ENCODE data around the gene TRPT1. TPM values are rescaled to one million over a fixed set of nuclear protein-coding genes. Genes with fewer than 3 reads are reported as not detected.

Gene TRPT1
- total and polyA plus RNA-seq, 9 of the 15 experiments (the other 6 are each of a cell fraction or from before 2014, with no cell fraction given) = 4.6 to 41.7 (median 23.1) TPM

DNA sequence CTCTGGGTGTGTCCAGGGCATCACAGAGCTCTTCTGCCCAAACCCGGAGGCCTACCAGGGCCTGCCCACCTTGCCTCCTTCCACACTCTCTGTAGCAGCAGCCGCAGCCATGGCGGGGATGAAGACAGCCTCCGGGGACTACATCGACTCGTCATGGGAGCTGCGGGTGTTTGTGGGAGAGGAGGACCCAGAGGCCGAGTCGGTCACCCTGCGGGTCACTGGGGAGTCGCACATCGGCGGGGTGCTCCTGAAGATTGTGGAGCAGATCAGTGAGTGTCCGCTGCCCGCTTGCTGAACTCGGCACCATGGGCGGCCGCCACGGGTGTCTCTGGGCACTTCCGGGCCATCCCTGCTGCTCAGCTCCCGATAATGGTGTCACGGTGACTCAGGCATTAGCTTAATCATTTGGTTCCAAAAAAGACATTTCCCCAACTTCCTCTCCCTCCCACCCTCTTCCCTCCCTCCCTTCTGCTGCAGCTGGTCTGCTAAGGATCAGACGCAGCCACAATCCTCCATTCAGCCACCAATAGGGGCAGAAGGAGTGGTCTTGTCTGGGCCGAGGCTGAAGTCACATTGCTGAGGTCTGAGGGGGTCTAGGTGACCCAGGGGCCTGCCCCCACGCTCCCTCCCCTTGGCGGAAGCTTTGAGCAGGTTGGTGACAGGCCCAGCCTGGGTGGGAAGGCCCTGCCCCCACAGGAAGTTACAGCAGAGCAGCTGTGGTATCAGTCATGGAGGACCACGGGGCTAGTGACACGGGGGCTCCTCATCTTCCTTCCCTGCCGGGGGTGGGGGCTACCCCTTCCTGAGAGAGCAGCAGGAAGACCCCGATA lies 18.5 kb downstream of the TRPT1 start (continued):
- TF ChIP-seq, protein P1, sequence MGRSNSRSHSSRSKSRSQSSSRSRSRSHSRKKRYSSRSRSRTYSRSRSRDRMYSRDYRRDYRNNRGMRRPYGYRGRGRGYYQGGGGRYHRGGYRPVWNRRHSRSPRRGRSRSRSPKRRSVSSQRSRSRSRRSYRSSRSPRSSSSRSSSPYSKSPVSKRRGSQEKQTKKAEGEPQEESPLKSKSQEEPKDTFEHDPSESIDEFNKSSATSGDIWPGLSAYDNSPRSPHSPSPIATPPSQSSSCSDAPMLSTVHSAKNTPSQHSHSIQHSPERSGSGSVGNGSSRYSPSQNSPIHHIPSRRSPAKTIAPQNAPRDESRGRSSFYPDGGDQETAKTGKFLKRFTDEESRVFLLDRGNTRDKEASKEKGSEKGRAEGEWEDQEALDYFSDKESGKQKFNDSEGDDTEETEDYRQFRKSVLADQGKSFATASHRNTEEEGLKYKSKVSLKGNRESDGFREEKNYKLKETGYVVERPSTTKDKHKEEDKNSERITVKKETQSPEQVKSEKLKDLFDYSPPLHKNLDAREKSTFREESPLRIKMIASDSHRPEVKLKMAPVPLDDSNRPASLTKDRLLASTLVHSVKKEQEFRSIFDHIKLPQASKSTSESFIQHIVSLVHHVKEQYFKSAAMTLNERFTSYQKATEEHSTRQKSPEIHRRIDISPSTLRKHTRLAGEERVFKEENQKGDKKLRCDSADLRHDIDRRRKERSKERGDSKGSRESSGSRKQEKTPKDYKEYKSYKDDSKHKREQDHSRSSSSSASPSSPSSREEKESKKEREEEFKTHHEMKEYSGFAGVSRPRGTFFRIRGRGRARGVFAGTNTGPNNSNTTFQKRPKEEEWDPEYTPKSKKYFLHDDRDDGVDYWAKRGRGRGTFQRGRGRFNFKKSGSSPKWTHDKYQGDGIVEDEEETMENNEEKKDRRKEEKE (IDR thresholded peaks at IDR 0.05; ENCODE audit: borderline replicate concordance in 1 of 2, control insufficient read depth in 1 of 2, low read depth in 2 of 2, low read length in 1 of 2) = 0 out of 4 replicates have a peak, but pooled peaks of 1 of the 2 experiments have one; percentile 68
- no peak for TF ChIP-seq LARP7 (IDR thresholded peaks at IDR 0.05)
- no peak for TF ChIP-seq FOXM1 (IDR thresholded peaks at IDR 0.05; ENCODE audit: low read depth)
- no peak for TF ChIP-seq FOXM1 (CRISPR knock-in tag; IDR thresholded peaks at IDR 0.05; ENCODE audit: low read depth)
- TF ChIP-seq SMAD2 (IDR thresholded peaks at IDR 0.05; ENCODE audit: low read depth, low read length) = no peak
- peak; percentile 38; the same call in 1 of the 2 replicates for TF ChIP-seq KLF1 (tag; IDR thresholded peaks at IDR 0.05)
- TF ChIP-seq, protein P2, sequence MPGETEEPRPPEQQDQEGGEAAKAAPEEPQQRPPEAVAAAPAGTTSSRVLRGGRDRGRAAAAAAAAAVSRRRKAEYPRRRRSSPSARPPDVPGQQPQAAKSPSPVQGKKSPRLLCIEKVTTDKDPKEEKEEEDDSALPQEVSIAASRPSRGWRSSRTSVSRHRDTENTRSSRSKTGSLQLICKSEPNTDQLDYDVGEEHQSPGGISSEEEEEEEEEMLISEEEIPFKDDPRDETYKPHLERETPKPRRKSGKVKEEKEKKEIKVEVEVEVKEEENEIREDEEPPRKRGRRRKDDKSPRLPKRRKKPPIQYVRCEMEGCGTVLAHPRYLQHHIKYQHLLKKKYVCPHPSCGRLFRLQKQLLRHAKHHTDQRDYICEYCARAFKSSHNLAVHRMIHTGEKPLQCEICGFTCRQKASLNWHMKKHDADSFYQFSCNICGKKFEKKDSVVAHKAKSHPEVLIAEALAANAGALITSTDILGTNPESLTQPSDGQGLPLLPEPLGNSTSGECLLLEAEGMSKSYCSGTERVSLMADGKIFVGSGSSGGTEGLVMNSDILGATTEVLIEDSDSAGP (CRISPR knock-in tag; IDR thresholded peaks at IDR 0.05) = no peak
- no peak for TF ChIP-seq SLC30A9 (CRISPR knock-in tag; IDR thresholded peaks at IDR 0.05)
- TF ChIP-seq TAF7 (tag; IDR thresholded peaks at IDR 0.05) = peak; percentile 83
- no peak for TF ChIP-seq ARID2 (IDR thresholded peaks at IDR 0.05)
- TF ChIP-seq, protein P3, sequence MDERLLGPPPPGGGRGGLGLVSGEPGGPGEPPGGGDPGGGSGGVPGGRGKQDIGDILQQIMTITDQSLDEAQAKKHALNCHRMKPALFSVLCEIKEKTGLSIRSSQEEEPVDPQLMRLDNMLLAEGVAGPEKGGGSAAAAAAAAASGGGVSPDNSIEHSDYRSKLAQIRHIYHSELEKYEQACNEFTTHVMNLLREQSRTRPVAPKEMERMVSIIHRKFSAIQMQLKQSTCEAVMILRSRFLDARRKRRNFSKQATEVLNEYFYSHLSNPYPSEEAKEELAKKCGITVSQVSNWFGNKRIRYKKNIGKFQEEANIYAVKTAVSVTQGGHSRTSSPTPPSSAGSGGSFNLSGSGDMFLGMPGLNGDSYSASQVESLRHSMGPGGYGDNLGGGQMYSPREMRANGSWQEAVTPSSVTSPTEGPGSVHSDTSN (CRISPR knock-in tag; IDR thresholded peaks at IDR 0.05; ENCODE audit: low read depth) = no peak
- TF ChIP-seq, protein P3 (tag; conservative IDR thresholded peaks at IDR 0.05; ENCODE audit: low read depth) = peak; percentile 60
- TF ChIP-seq FOXA3 (CRISPR knock-in tag; conservative IDR thresholded peaks at IDR 0.05 in 1 of 2, IDR thresholded peaks at IDR 0.05 in 1 of 2) = no peak
- TF ChIP-seq RBM14 (IDR thresholded peaks at IDR 0.05; ENCODE audit: borderline replicate concordance, insufficient read depth, low read depth, low read length) = no peak
- no peak for TF ChIP-seq YBX1 (IDR thresholded peaks at IDR 0.05)
- no peak for TF ChIP-seq SREBF1 (IDR thresholded peaks at IDR 0.05; ENCODE audit: borderline replicate concordance, low read depth, low read length)
- TF ChIP-seq PHTF2 (CRISPR knock-in tag; IDR thresholded peaks at IDR 0.05) = no peak
- no peak for TF ChIP-seq ZKSCAN1 (IDR thresholded peaks at IDR 0.05; ENCODE audit: low read depth, low read length)
- TF ChIP-seq CCAR2 (IDR thresholded peaks at IDR 0.05; ENCODE audit: low read depth, low read length) = no peak
- TF ChIP-seq BCL6 (CRISPR knock-in tag; IDR thresholded peaks at IDR 0.05) = no peak
